ENCODE measurements around the gene MAP3K10.
A peak's percentile ranks its signal among the peaks of the same experiment; 100 is the strongest.

Gene MAP3K10

GRCh38 chr19:40249201-40249600, 58.0 kb downstream of the MAP3K10 start:
- H3K9me3 ChIP-seq (ENCODE audit: control insufficient read depth, insufficient read depth, low read length): no peaks in the 10 kb centered on the region
- no peak overlapping the region for H3K4me3 ChIP-seq (ENCODE audit: low read length)
- no peaks in the 10 kb centered on the region for H3K27me3 ChIP-seq (ENCODE audit: control insufficient read depth, insufficient read depth, low read length)
- H3K4me1 ChIP-seq (ENCODE audit: control insufficient read depth, insufficient read depth, low read length): peaks cover 4% of the 10 kb centered on the region
- WGBS (ENCODE audit: insufficient coverage, insufficient read length): no CpG with 5 or more reads among the region's 10 CpGs
- H3K36me3 ChIP-seq (ENCODE audit: control insufficient read depth, insufficient read depth, low read length): no peaks in the 10 kb centered on the region
- H3K27ac ChIP-seq (ENCODE audit: low read length): no peak overlapping the region
- no peak for DNase-seq (ENCODE audit: low read depth, low spot score)

- H3K36me3 ChIP-seq (ENCODE audit: control insufficient read depth, insufficient read depth, low read length): no peaks in the 10 kb centered on the region
Observed at GRCh38 chr19:40249781-40250180, 58.6 kb downstream of the MAP3K10 start.

GRCh38 chr19:40251244-40251643, 60.0 kb downstream of the MAP3K10 start:
- Histone ChIP-seq H3K9me3 (ENCODE audit: control insufficient read depth, insufficient read depth, low read length) (no peaks in the 10 kb centered on the region), H3K27ac (ENCODE audit: low read length) (no peak overlapping the region), H3K4me1 (ENCODE audit: control insufficient read depth, insufficient read depth, low read length) (peaks cover 4% of the 10 kb centered on the region), H3K4me3 (ENCODE audit: low read length) (no peak overlapping the region), H3K36me3 (ENCODE audit: control insufficient read depth, insufficient read depth, low read length) (peaks cover 8% of the 10 kb centered on the region), H3K27me3 (ENCODE audit: control insufficient read depth, insufficient read depth, low read length) (no peaks in the 10 kb centered on the region)
- DNase-seq (ENCODE audit: low read depth, low spot score): no peak

More at GRCh38 chr19:40249781-40250180, 58.6 kb downstream of the MAP3K10 start:
- no peak overlapping the region for H3K4me3 ChIP-seq (ENCODE audit: low read length)
- DNase-seq (ENCODE audit: low read depth, low spot score): no peak
- H3K27ac ChIP-seq (ENCODE audit: low read length): no peak overlapping the region
- no peaks in the 10 kb centered on the region for H3K9me3 ChIP-seq (ENCODE audit: control insufficient read depth, insufficient read depth, low read length)
- no CpG with 5 or more reads among the region's 11 CpGs for WGBS (ENCODE audit: insufficient coverage, insufficient read length)
- H3K27me3 ChIP-seq (ENCODE audit: control insufficient read depth, insufficient read depth, low read length): no peaks in the 10 kb centered on the region
- H3K4me1 ChIP-seq (ENCODE audit: control insufficient read depth, insufficient read depth, low read length): peaks cover 4% of the 10 kb centered on the region

- Histone ChIP-seq H3K4me1 (ENCODE audit: control insufficient read depth, insufficient read depth, low read length) (peaks cover 4% of the 10 kb centered on the region), H3K27me3 (ENCODE audit: control insufficient read depth, insufficient read depth, low read length) (no peaks in the 10 kb centered on the region), H3K36me3 (ENCODE audit: control insufficient read depth, insufficient read depth, low read length) (peaks cover 13% of the 10 kb centered on the region), H3K9me3 (ENCODE audit: control insufficient read depth, insufficient read depth, low read length) (no peaks in the 10 kb centered on the region), H3K4me3 (ENCODE audit: low read length) (no peak overlapping the region), H3K27ac (ENCODE audit: low read length) (no peak overlapping the region)
- no CpG with 5 or more reads among the region's 4 CpGs for WGBS (ENCODE audit: insufficient coverage, insufficient read length)
- no peak for DNase-seq (ENCODE audit: low read depth, low spot score)
Observed at GRCh38 chr19:40251991-40252390, 60.8 kb downstream of the MAP3K10 start.

- Histone ChIP-seq H3K4me3 (ENCODE audit: low read length) (no peak overlapping the region), H3K4me1 (ENCODE audit: control insufficient read depth, insufficient read depth, low read length) (peaks cover 4% of the 10 kb centered on the region), H3K27ac (ENCODE audit: low read length) (no peak overlapping the region), H3K9me3 (ENCODE audit: control insufficient read depth, insufficient read depth, low read length) (no peaks in the 10 kb centered on the region), H3K36me3 (ENCODE audit: control insufficient read depth, insufficient read depth, low read length) (peaks cover 13% of the 10 kb centered on the region), H3K27me3 (ENCODE audit: control insufficient read depth, insufficient read depth, low read length) (no peaks in the 10 kb centered on the region)
- DNase-seq (ENCODE audit: low read depth, low spot score): peak; percentile 39
- WGBS (ENCODE audit: insufficient coverage, insufficient read length): no CpG with 5 or more reads among the region's 7 CpGs
Observed at GRCh38 chr19:40252395-40252794, 61.2 kb downstream of the MAP3K10 start.

- Histone ChIP-seq H3K9me3 (ENCODE audit: control insufficient read depth, insufficient read depth, low read length) (no peaks in the 10 kb centered on the region), H3K36me3 (ENCODE audit: control insufficient read depth, insufficient read depth, low read length) (peaks cover 13% of the 10 kb centered on the region), H3K4me1 (ENCODE audit: control insufficient read depth, insufficient read depth, low read length) (peaks cover 4% of the 10 kb centered on the region), H3K4me3 (ENCODE audit: low read length) (no peak overlapping the region), H3K27ac (ENCODE audit: low read length) (no peak overlapping the region), H3K27me3 (ENCODE audit: control insufficient read depth, insufficient read depth, low read length) (no peaks in the 10 kb centered on the region)
- no CpG with 5 or more reads among the region's 8 CpGs for WGBS (ENCODE audit: insufficient coverage, insufficient read length)
- DNase-seq (ENCODE audit: low read depth, low spot score): no peak
Observed at GRCh38 chr19:40253611-40254092, 62.4 kb downstream of the MAP3K10 start.

GRCh38 chr19:40254714-40255418, 63.6 kb downstream of the MAP3K10 start:
- Histone ChIP-seq H3K27ac (ENCODE audit: low read length) (no peak overlapping the region), H3K9me3 (ENCODE audit: control insufficient read depth, insufficient read depth, low read length) (no peaks in the 10 kb centered on the region), H3K27me3 (ENCODE audit: control insufficient read depth, insufficient read depth, low read length) (no peaks in the 10 kb centered on the region), H3K4me3 (ENCODE audit: low read length) (no peak overlapping the region), H3K36me3 (ENCODE audit: control insufficient read depth, insufficient read depth, low read length) (peaks cover 13% of the 10 kb centered on the region), H3K4me1 (ENCODE audit: control insufficient read depth, insufficient read depth, low read length) (peaks cover 4% of the 10 kb centered on the region)
- DNase-seq (ENCODE audit: low read depth, low spot score): no peak
- WGBS (ENCODE audit: insufficient coverage, insufficient read length): no CpG with 5 or more reads among the region's 16 CpGs

- H3K4me1 ChIP-seq (ENCODE audit: control insufficient read depth, insufficient read depth, low read length): peaks cover 4% of the 10 kb centered on the region
- no peaks in the 10 kb centered on the region for H3K27me3 ChIP-seq (ENCODE audit: control insufficient read depth, insufficient read depth, low read length)
- H3K9me3 ChIP-seq (ENCODE audit: control insufficient read depth, insufficient read depth, low read length): no peaks in the 10 kb centered on the region
- DNase-seq (ENCODE audit: low read depth, low spot score): no peak
- no peak overlapping the region for H3K27ac ChIP-seq (ENCODE audit: low read length)
- WGBS (ENCODE audit: insufficient coverage, insufficient read length): no CpG with 5 or more reads among the region's 3 CpGs
- no peak overlapping the region for H3K4me3 ChIP-seq (ENCODE audit: low read length)
- H3K36me3 ChIP-seq (ENCODE audit: control insufficient read depth, insufficient read depth, low read length): peaks cover 13% of the 10 kb centered on the region
Observed at GRCh38 chr19:40255619-40256166, 64.5 kb downstream of the MAP3K10 start.

GRCh38 chr19:40256512-40256911, 65.3 kb downstream of the MAP3K10 start:
- Histone ChIP-seq H3K4me1 (ENCODE audit: control insufficient read depth, insufficient read depth, low read length) (peaks cover 4% of the 10 kb centered on the region), H3K9me3 (ENCODE audit: control insufficient read depth, insufficient read depth, low read length) (no peaks in the 10 kb centered on the region), H3K4me3 (ENCODE audit: low read length) (no peak overlapping the region), H3K27ac (ENCODE audit: low read length) (no peak overlapping the region), H3K36me3 (ENCODE audit: control insufficient read depth, insufficient read depth, low read length) (peaks cover 13% of the 10 kb centered on the region), H3K27me3 (ENCODE audit: control insufficient read depth, insufficient read depth, low read length) (no peaks in the 10 kb centered on the region)
- no CpG with 5 or more reads among the region's 8 CpGs for WGBS (ENCODE audit: insufficient coverage, insufficient read length)
- no peak for DNase-seq (ENCODE audit: low read depth, low spot score)

GRCh38 chr19:40257096-40257517, 65.9 kb downstream of the MAP3K10 start:
- DNase-seq (ENCODE audit: low read depth, low spot score): no peak
- no peaks in the 10 kb centered on the region for H3K27me3 ChIP-seq (ENCODE audit: control insufficient read depth, insufficient read depth, low read length)
- peaks cover 13% of the 10 kb centered on the region for H3K36me3 ChIP-seq (ENCODE audit: control insufficient read depth, insufficient read depth, low read length)
- no CpG with 5 or more reads among the region's 9 CpGs for WGBS (ENCODE audit: insufficient coverage, insufficient read length)
- H3K4me1 ChIP-seq (ENCODE audit: control insufficient read depth, insufficient read depth, low read length): peaks cover 3% of the 10 kb centered on the region
- H3K9me3 ChIP-seq (ENCODE audit: control insufficient read depth, insufficient read depth, low read length): no peaks in the 10 kb centered on the region
- H3K4me3 ChIP-seq (ENCODE audit: low read length): no peak overlapping the region
- H3K27ac ChIP-seq (ENCODE audit: low read length): no peak overlapping the region

- WGBS (ENCODE audit: insufficient coverage, insufficient read length): no CpG with 5 or more reads among the region's 8 CpGs
- H3K27ac ChIP-seq (ENCODE audit: low read length): no peak overlapping the region
Observed at GRCh38 chr19:40261631-40262030, 70.4 kb downstream of the MAP3K10 start.

More at GRCh38 chr19:40261631-40262030, 70.4 kb downstream of the MAP3K10 start:
- DNase-seq (ENCODE audit: low read depth, low spot score): no peak
- Histone ChIP-seq H3K36me3 (ENCODE audit: control insufficient read depth, insufficient read depth, low read length) (peaks cover 13% of the 10 kb centered on the region), H3K9me3 (ENCODE audit: control insufficient read depth, insufficient read depth, low read length) (no peaks in the 10 kb centered on the region), H3K4me3 (ENCODE audit: low read length) (no peak overlapping the region), H3K27me3 (ENCODE audit: control insufficient read depth, insufficient read depth, low read length) (no peaks in the 10 kb centered on the region), H3K4me1 (ENCODE audit: control insufficient read depth, insufficient read depth, low read length) (no peaks in the 10 kb centered on the region)
